BLaER1 (cell line): ENCODE results near the gene IQSEC1.

Experiments used
- H3K27ac ChIP-seq: shearing (Covaris generic); formaldehyde crosslinking; 2 replicates; pipeline ENCODE4 v1.8.1; 2022
- H3K27me3 ChIP-seq: shearing (Covaris generic); formaldehyde crosslinking; 2 replicates; pipeline ENCODE4 v1.8.1; 2022
- H3K36me3 ChIP-seq: shearing (Covaris generic); formaldehyde crosslinking; 2 replicates; pipeline ENCODE4 v1.8.1; 2022
- H3K4me1 ChIP-seq: shearing (Covaris generic); formaldehyde crosslinking; 2 replicates; pipeline ENCODE4 v1.8.1; 2022
- H3K4me2 ChIP-seq: shearing (Covaris generic); formaldehyde crosslinking; 2 replicates; pipeline ENCODE4 v1.8.1; 2022
- H3K4me3 ChIP-seq: shearing (Covaris generic); formaldehyde crosslinking; 2 replicates; pipeline ENCODE4 v1.8.1; 2022
- H3K9ac ChIP-seq: shearing (Covaris generic); formaldehyde crosslinking; 2 replicates; pipeline ENCODE4 v1.8.1; 2022
- H3K9me3 ChIP-seq: shearing (Covaris generic); formaldehyde crosslinking; 2 replicates; pipeline ENCODE4 v1.8.1; 2022
- H4K20me1 ChIP-seq: shearing (Covaris generic); formaldehyde crosslinking; 2 replicates; pipeline ENCODE4 v1.8.1; 2022
- Cebpa-rat ChIP-seq: shearing (Covaris generic); IDR thresholded peaks from 2 replicates; pipeline ENCODE4 v1.8.1; 2022

Gene IQSEC1

GRCh38 chr3:12979151-12979946 is 93.9 kb downstream of the IQSEC1 start:
- TF ChIP-seq Cebpa-rat, result no peak
- Histone ChIP-seq H3K9ac (no peak overlapping the region), H4K20me1 (peaks cover 100% of the 10 kb centered on the region), H3K9me3 (no peaks in the 10 kb centered on the region), H3K4me1 (peaks cover 67% of the 10 kb centered on the region), H3K4me2 (0 out of 2 replicates have a peak overlapping the region, but pooled peaks have one; percentile 19), H3K27me3 (no peaks in the 10 kb centered on the region), H3K27ac (no peak overlapping the region), H3K4me3 (no peak overlapping the region), H3K36me3 (peaks cover 82% of the 10 kb centered on the region)

- no peak overlapping the region for H3K4me2 ChIP-seq
- H3K9ac ChIP-seq, result no peak overlapping the region
- H4K20me1 ChIP-seq, result peaks cover 100% of the 10 kb centered on the region
- no peak for TF ChIP-seq Cebpa-rat
- H3K4me3 ChIP-seq, result no peak overlapping the region
- no peaks in the 10 kb centered on the region for H3K27me3 ChIP-seq
- peaks cover 87% of the 10 kb centered on the region for H3K36me3 ChIP-seq
- peaks cover 64% of the 10 kb centered on the region for H3K4me1 ChIP-seq
- no peaks in the 10 kb centered on the region for H3K9me3 ChIP-seq
- H3K27ac ChIP-seq, result no peak overlapping the region
These were observed 94.5 kb downstream of the IQSEC1 start for GRCh38 chr3:12978682-12979081.

GRCh38 chr3:12977117-12977808 is 96.0 kb downstream of the IQSEC1 start:
- H3K4me3 ChIP-seq, result no peak overlapping the region
- H3K27ac ChIP-seq, result no peak overlapping the region
- H3K4me2 ChIP-seq, result no peak overlapping the region
- TF ChIP-seq Cebpa-rat, result no peak
- H3K4me1 ChIP-seq, result peaks cover 55% of the 10 kb centered on the region
- H3K9ac ChIP-seq, result no peak overlapping the region
- no peaks in the 10 kb centered on the region for H3K27me3 ChIP-seq
- peaks cover 100% of the 10 kb centered on the region for H4K20me1 ChIP-seq
- no peaks in the 10 kb centered on the region for H3K9me3 ChIP-seq
- peaks cover 89% of the 10 kb centered on the region for H3K36me3 ChIP-seq

GRCh38 chr3:12975748-12976522 is 97.3 kb downstream of the IQSEC1 start:
- Histone ChIP-seq H3K4me1 (peaks cover 49% of the 10 kb centered on the region), H3K27ac (no peak overlapping the region), H3K27me3 (no peaks in the 10 kb centered on the region), H3K9ac (no peak overlapping the region), H3K36me3 (peaks cover 98% of the 10 kb centered on the region), H3K4me3 (no peak overlapping the region), H3K9me3 (no peaks in the 10 kb centered on the region), H4K20me1 (peaks cover 100% of the 10 kb centered on the region), H3K4me2 (no peak overlapping the region)
- TF ChIP-seq Cebpa-rat, result no peak

GRCh38 chr3:12974819-12975218 is 98.4 kb downstream of the IQSEC1 start:
- TF ChIP-seq Cebpa-rat, result no peak

GRCh38 chr3:12974334-12974733 is 98.9 kb downstream of the IQSEC1 start:
- Histone ChIP-seq H3K4me2 (no peak overlapping the region), H3K9me3 (no peaks in the 10 kb centered on the region), H3K27ac (no peak overlapping the region)

More at GRCh38 chr3:12974819-12975218, 98.4 kb downstream of the IQSEC1 start:
- Histone ChIP-seq H3K27me3 (no peaks in the 10 kb centered on the region), H3K4me3 (no peak overlapping the region), H3K9me3 (no peaks in the 10 kb centered on the region), H3K9ac (no peak overlapping the region), H3K4me2 (no peak overlapping the region), H3K4me1 (peaks cover 49% of the 10 kb centered on the region), H3K27ac (no peak overlapping the region), H3K36me3 (peaks cover 97% of the 10 kb centered on the region), H4K20me1 (peaks cover 100% of the 10 kb centered on the region)

GRCh38 chr3:12973827-12974226 is 99.4 kb downstream of the IQSEC1 start:
- no peaks in the 10 kb centered on the region for H3K27me3 ChIP-seq
- H3K4me1 ChIP-seq, result peaks cover 49% of the 10 kb centered on the region
- H3K9ac ChIP-seq, result no peak overlapping the region
- H3K4me2 ChIP-seq, result no peak overlapping the region
- H3K4me3 ChIP-seq, result no peak overlapping the region
- peaks cover 88% of the 10 kb centered on the region for H3K36me3 ChIP-seq
- H4K20me1 ChIP-seq, result peaks cover 100% of the 10 kb centered on the region
- no peak overlapping the region for H3K27ac ChIP-seq
- no peaks in the 10 kb centered on the region for H3K9me3 ChIP-seq
- no peak for TF ChIP-seq Cebpa-rat

More at GRCh38 chr3:12974334-12974733, 98.9 kb downstream of the IQSEC1 start:
- H3K4me3 ChIP-seq, result no peak overlapping the region
- TF ChIP-seq Cebpa-rat, result no peak
- peaks cover 92% of the 10 kb centered on the region for H3K36me3 ChIP-seq
- H3K27me3 ChIP-seq, result no peaks in the 10 kb centered on the region
- H4K20me1 ChIP-seq, result peaks cover 100% of the 10 kb centered on the region
- peaks cover 49% of the 10 kb centered on the region for H3K4me1 ChIP-seq
- no peak overlapping the region for H3K9ac ChIP-seq

GRCh38 chr3:12972781-12973702 is 100.2 kb downstream of the IQSEC1 start:
- H3K4me2 ChIP-seq, result no peak overlapping the region
- TF ChIP-seq Cebpa-rat, result no peak
- peaks cover 56% of the 10 kb centered on the region for H3K4me1 ChIP-seq
- no peak overlapping the region for H3K9ac ChIP-seq
- H3K27me3 ChIP-seq, result no peaks in the 10 kb centered on the region
- no peak overlapping the region for H3K4me3 ChIP-seq
- H3K27ac ChIP-seq, result no peak overlapping the region
- H3K9me3 ChIP-seq, result no peaks in the 10 kb centered on the region
- H4K20me1 ChIP-seq, result peaks cover 100% of the 10 kb centered on the region
- peaks cover 87% of the 10 kb centered on the region for H3K36me3 ChIP-seq

- peaks cover 77% of the 10 kb centered on the region for H3K36me3 ChIP-seq
- no peak overlapping the region for H3K27ac ChIP-seq
- no peak overlapping the region for H3K4me2 ChIP-seq
- H4K20me1 ChIP-seq, result peaks cover 98% of the 10 kb centered on the region
- H3K4me3 ChIP-seq, result no peak overlapping the region
- H3K9me3 ChIP-seq, result no peaks in the 10 kb centered on the region
- TF ChIP-seq Cebpa-rat, result no peak
- H3K4me1 ChIP-seq, result peaks cover 63% of the 10 kb centered on the region
- H3K9ac ChIP-seq, result no peak overlapping the region
- no peaks in the 10 kb centered on the region for H3K27me3 ChIP-seq
These were observed 101.2 kb downstream of the IQSEC1 start for GRCh38 chr3:12972043-12972442.
